Common myeloid progenitor, CD34-positive (primary cell): ENCODE data around the gene ABLIM1.

Experiments used
- CTCF ChIA-PET: fragments of 350-600 bp; sonication (Branson Sonifier 250); formaldehyde crosslinking; loops from one replicate; lab custom pipeline; 2021; ENCODE audit warnings: antibody characterized with exemption; lab: Charles Lee
- POLR2A ChIA-PET: fragments of 350-600 bp; sonication (Branson Sonifier 250); formaldehyde crosslinking; loops from one replicate; lab custom pipeline; 2021; ENCODE audit warnings: antibody characterized with exemption; lab: Charles Lee
- DNase-seq, 3 donors: peaks; one replicate each; pipeline versions ENCODE4 v3.0.0 to v3.0.0-alpha.2; 2013
- H3K27ac ChIP-seq, 2 experiments: 1 replicate in 1 of 2; 2 replicates in 1 of 2; pipeline ENCODE4 v1.7.0; 2013; ENCODE audit warnings: inconsistent platforms in 2 of 2, low read length in 2 of 2, mild to moderate bottlenecking in 2 of 2, low read depth in 1 of 2, moderate library complexity in 1 of 2; ENCODE audit not compliant: severe bottlenecking in 2 of 2, insufficient read depth in 1 of 2, poor library complexity in 1 of 2
- H3K27me3 ChIP-seq, 5 experiments: replicated peaks in 2 of 5; 1 replicate in 3 of 5; 2 replicates in 2 of 5; pipeline versions ENCODE4 v1.6.1 to v1.7.0; 2013; ENCODE audit warnings: low read length in 4 of 5, mild to moderate bottlenecking in 2 of 5, moderate library complexity in 2 of 5, inconsistent platforms in 1 of 5; ENCODE audit not compliant: insufficient read depth in 5 of 5, control insufficient read depth in 4 of 5
- H3K36me3 ChIP-seq, 4 experiments: 1 replicate in 2 of 4; 2 replicates in 2 of 4; pipeline versions ENCODE4 v1.6.1 to v1.7.0; 2013; ENCODE audit warnings: low read length in 3 of 4, control low read depth in 1 of 4, mild to moderate bottlenecking in 1 of 4; ENCODE audit not compliant: control insufficient read depth in 4 of 4, insufficient read depth in 4 of 4
- H3K4me1 ChIP-seq, 4 experiments: 1 replicate in 3 of 4; 2 replicates in 1 of 4; pipeline versions ENCODE4 v1.6.1 to v1.7.1; 2013; ENCODE audit warnings: low read length in 3 of 4, mild to moderate bottlenecking in 3 of 4, control low read depth in 1 of 4, inconsistent platforms in 1 of 4, moderate library complexity in 1 of 4; ENCODE audit not compliant: control insufficient read depth in 4 of 4, insufficient read depth in 4 of 4; ENCODE audit errors: control extremely low read depth in 1 of 4
- H3K4me3 ChIP-seq, 7 experiments: 1 replicate in 4 of 7; 2 replicates in 3 of 7; pipeline versions ENCODE4 v1.5.1 to v1.7.0; 2013; ENCODE audit warnings: mild to moderate bottlenecking in 7 of 7, low read length in 6 of 7, moderate library complexity in 6 of 7, inconsistent platforms in 2 of 7, low read depth in 2 of 7, control low read depth in 1 of 7; ENCODE audit not compliant: insufficient read depth in 4 of 7, control insufficient read depth in 1 of 7; ENCODE audit errors: extremely low read depth in 1 of 7
- H3K9me3 ChIP-seq, 5 experiments: 1 replicate in 4 of 5; 2 replicates in 1 of 5; pipeline versions ENCODE4 v1.6.1 to v1.7.1; 2013; ENCODE audit warnings: low read length in 4 of 5, mild to moderate bottlenecking in 2 of 5, inconsistent platforms in 1 of 5, low read depth in 1 of 5, moderate library complexity in 1 of 5; ENCODE audit not compliant: control insufficient read depth in 4 of 5, insufficient read depth in 2 of 5; ENCODE audit errors: control extremely low read depth in 1 of 5
- WGBS: methylation state at CpG from one replicate; pipeline ENCODE4 v1.1.5; 2013; ENCODE audit not compliant: insufficient coverage; 5-methylcytosine and 5-hydroxymethylcytosine counted together

Gene ABLIM1

GRCh38 chr10:114396464-114396863, 261.6 kb downstream of the ABLIM1 start:
- no peaks in the 10 kb centered on the region for H3K36me3 ChIP-seq
- peaks cover 0 to 20% (median 7%) of the 10 kb centered on the region in 5 experiments for H3K27me3 ChIP-seq
- no peaks in the 10 kb centered on the region for H3K9me3 ChIP-seq
- ChIA-PET CTCF (interaction anchor here (1.3 to 2.5 kb wide), 3 partner anchors 13 to 92 kb away, joined by 3 to 12 read pairs (median 4); no protein-coding TSS in a partner anchor), POLR2A (no interaction called here)
- H3K27ac ChIP-seq: no peak overlapping the region
- peaks cover 4 to 36% (median 19%) of the 10 kb centered on the region in 4 experiments for H3K4me1 ChIP-seq
- DNase-seq: no peak
- no peak overlapping the region for H3K4me3 ChIP-seq
- 100% methylated on average over 1 of the region's 2 CpGs for WGBS

- ChIA-PET POLR2A (no interaction called here), CTCF (interaction anchor here (1.0 to 1.7 kb wide), 2 partner anchors 8 to 91 kb away, joined by 7 to 8 read pairs; no protein-coding TSS in a partner anchor)
- H3K27me3 ChIP-seq: peaks cover 0 to 11% (median 8%) of the 10 kb centered on the region in 5 experiments
- H3K4me3 ChIP-seq: no peak overlapping the region
- WGBS: 13% methylated on average over 3 of the region's 6 CpGs
- no peak overlapping the region for H3K27ac ChIP-seq
- peaks cover 4 to 36% (median 19%) of the 10 kb centered on the region in 4 experiments for H3K4me1 ChIP-seq
- no peaks in the 10 kb centered on the region for H3K9me3 ChIP-seq
- DNase-seq: peak in 2 of 3 donors; percentile 28 to 38
- H3K36me3 ChIP-seq: no peaks in the 10 kb centered on the region
Measured at GRCh38 chr10:114395366-114396022, 262.6 kb downstream of the ABLIM1 start.

- Histone ChIP-seq H3K27ac (no peak overlapping the region), H3K4me3 (no peak overlapping the region), H3K36me3 (no peaks in the 10 kb centered on the region), H3K4me1 (peaks cover 4 to 36% (median 19%) of the 10 kb centered on the region in 4 experiments), H3K27me3 (peaks cover 0 to 8% (median 3%) of the 10 kb centered on the region in 5 experiments), H3K9me3 (no peaks in the 10 kb centered on the region)
- CTCF ChIA-PET: interaction anchor here (1.7 kb wide), 1 partner anchor 9 kb away, joined by 7 read pairs; no protein-coding TSS in a partner anchor
- POLR2A ChIA-PET: no interaction called here
- 83% methylated on average over 2 of the region's 6 CpGs for WGBS
- no peak for DNase-seq
Measured at GRCh38 chr10:114394531-114394930, 263.5 kb downstream of the ABLIM1 start.

GRCh38 chr10:114393886-114394285, 264.2 kb downstream of the ABLIM1 start:
- Histone ChIP-seq H3K9me3 (no peaks in the 10 kb centered on the region), H3K27ac (no peak overlapping the region), H3K27me3 (peaks cover 0 to 5% (median 1%) of the 10 kb centered on the region in 5 experiments), H3K36me3 (no peaks in the 10 kb centered on the region), H3K4me3 (no peak overlapping the region), H3K4me1 (peaks cover 4 to 36% (median 19%) of the 10 kb centered on the region in 4 experiments)
- POLR2A ChIA-PET: no interaction called here
- CTCF ChIA-PET: interaction anchor here (1.7 kb wide), 1 partner anchor 10 kb away, joined by 7 read pairs; no protein-coding TSS in a partner anchor
- DNase-seq: no peak
- 98% methylated on average over 6 of the region's 7 CpGs for WGBS

GRCh38 chr10:114393482-114393881, 264.6 kb downstream of the ABLIM1 start:
- DNase-seq: no peak
- no peaks in the 10 kb centered on the region for H3K9me3 ChIP-seq
- peaks cover 4 to 36% (median 19%) of the 10 kb centered on the region in 4 experiments for H3K4me1 ChIP-seq
- CTCF ChIA-PET: no interaction called here
- WGBS: 95% methylated on average over 7 of the region's 11 CpGs
- H3K4me3 ChIP-seq: no peak overlapping the region
- POLR2A ChIA-PET: no interaction called here
- H3K27ac ChIP-seq: no peak overlapping the region
- H3K36me3 ChIP-seq: no peaks in the 10 kb centered on the region
- peaks cover 0 to 1% (median 0%) of the 10 kb centered on the region in 5 experiments for H3K27me3 ChIP-seq

GRCh38 chr10:114392112-114392835, 265.8 kb downstream of the ABLIM1 start:
- H3K4me1 ChIP-seq: peaks cover 4 to 30% (median 17%) of the 10 kb centered on the region in 4 experiments
- WGBS: no CpG with 5 or more reads among the region's 5 CpGs
- no peaks in the 10 kb centered on the region for H3K9me3 ChIP-seq
- no peaks in the 10 kb centered on the region for H3K36me3 ChIP-seq
- CTCF ChIA-PET: interaction anchor here (1.2 to 1.9 kb wide), 2 partner anchors 34 to 185 kb away, joined by 3 to 4 read pairs; no protein-coding TSS in a partner anchor
- H3K27ac ChIP-seq: no peak overlapping the region
- H3K4me3 ChIP-seq: no peak overlapping the region
- peak; percentile 60 to 85 (median 84) for DNase-seq
- peaks cover 0 to 1% (median 0%) of the 10 kb centered on the region in 5 experiments for H3K27me3 ChIP-seq
- POLR2A ChIA-PET: interaction anchor here (0.7 kb wide), 1 partner anchor 241 kb away, joined by 3 read pairs; no protein-coding TSS in a partner anchor
